AG08396 (cell line): ENCODE data around the gene GSTO1.

Experiments
- DNase-seq: peaks from one replicate; pipeline ENCODE4 v3.0.0; 2012; ENCODE audit warnings: low spot score, mixed read lengths

GSTO1 gene

GRCh38 chr10:104304927-104305326, 50.2 kb downstream of the GSTO1 start:
- no peak for DNase-seq

DNA sequence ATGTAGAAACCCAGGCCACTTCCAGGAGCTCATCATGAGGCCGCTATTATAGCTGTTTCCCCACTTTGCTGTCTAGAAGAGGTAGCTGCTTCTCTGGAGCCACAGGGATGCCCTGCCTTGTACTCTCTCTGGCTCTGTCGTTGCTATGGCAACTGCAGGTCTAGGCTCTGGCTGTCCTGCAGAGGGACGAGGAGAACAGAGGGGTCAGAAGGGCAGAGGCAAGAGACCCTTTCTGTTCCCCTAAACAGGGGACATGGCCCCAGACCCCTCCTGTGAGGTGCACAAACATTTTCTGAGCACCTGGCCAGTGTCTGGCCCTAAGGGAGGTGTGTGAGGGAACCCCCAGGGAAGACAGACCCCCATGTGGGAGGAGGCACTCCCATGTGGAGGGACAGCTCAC, 52.2 kb downstream of the GSTO1 start:
- DNase-seq, result no peak

- DNase-seq, result no peak
Observed at GRCh38 chr10:104307576-104308438, 53.1 kb downstream of the GSTO1 start.

DNA sequence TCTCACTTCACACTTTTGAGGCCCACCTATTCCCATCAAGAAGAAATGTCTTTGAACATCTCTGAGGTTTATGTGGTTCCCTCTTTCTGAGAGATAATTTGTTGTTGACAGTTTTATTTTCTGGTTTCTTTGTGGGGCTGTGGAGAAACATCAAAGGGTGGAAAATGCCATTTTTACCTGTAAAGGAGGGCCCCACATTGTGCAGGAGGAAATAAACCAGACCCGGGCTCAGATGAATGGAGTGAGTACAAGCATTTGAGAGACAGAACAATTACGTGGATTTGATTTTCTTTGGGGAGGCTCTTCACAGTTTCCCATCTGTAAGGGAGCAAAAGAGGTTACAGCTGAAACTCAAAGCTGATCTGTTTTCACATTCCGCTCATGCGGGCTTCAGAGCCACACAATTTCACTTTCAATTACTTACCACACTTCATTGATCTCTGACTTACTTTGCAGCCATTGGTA, 53.8 kb downstream of the GSTO1 start:
- no peak for DNase-seq

- DNase-seq, result peak; percentile 87
Observed at GRCh38 chr10:104309980-104310978, 55.6 kb downstream of the GSTO1 start.

DNA sequence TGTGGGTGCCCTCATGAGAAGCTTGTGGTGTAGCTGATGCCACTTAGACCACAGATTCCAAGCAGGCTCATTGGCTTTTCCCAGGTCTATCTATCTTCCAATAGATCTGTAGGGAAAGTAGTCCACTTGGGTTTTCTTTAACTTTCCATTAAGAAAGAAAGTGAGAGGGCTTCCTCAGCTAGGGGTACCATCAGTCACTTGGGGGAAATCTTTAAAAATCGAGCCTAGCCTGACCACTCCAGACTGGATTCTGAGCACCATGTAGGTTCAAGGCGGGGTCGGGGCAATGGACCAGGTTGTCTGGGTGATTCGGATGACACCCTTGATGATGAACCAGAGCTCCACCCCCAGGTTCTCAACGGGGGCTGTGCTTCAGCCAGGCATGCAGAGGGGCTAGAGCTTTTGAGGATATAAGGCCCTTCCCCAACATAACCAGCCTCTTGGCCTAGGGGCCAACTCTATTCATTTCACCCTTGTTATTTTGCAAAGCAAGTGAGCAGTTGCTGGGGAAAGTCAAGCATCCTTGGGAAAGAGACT, 56.6 kb downstream of the GSTO1 start:
- DNase-seq, result no peak

- no peak for DNase-seq
Observed at GRCh38 chr10:104314591-104315485, 60.1 kb downstream of the GSTO1 start.

- DNase-seq, result no peak
Observed at GRCh38 chr10:104315486-104315921, 60.8 kb downstream of the GSTO1 start.

GRCh38 chr10:104316321-104317099, 61.8 kb downstream of the GSTO1 start:
- DNase-seq, result no peak
